Measurements from ENCODE around the gene CBX5. TPM values are rescaled to one million over a fixed set of nuclear protein-coding genes. Genes with fewer than 3 reads are reported as not detected.

CBX5 gene
- total and polyA plus RNA-seq, 2 donors (not counting 1 experiment from before 2014, with no cell fraction given), result 27.7 to 64.0 TPM

GRCh38 chr12:54300225-54300731 lies 20.4 kb upstream of the CBX5 start:
- Histone ChIP-seq H3K4me2 (ENCODE audit: extremely low read depth, insufficient read depth, low read length) (no peak overlapping the region), H3K4me1 (ENCODE audit: control insufficient read depth, extremely low read depth, insufficient read depth, low read length) (peaks cover 16% of the 10 kb centered on the region), H3K27me3 (ENCODE audit: control insufficient read depth, insufficient read depth, low read length) (peaks cover 38% of the 10 kb centered on the region), H3K79me2 (ENCODE audit: control insufficient read depth, insufficient read depth, low read length) (no peaks in the 10 kb centered on the region), H3K9ac (ENCODE audit: insufficient read depth, low read length) (no peak overlapping the region), H3K27ac (ENCODE audit: insufficient read depth, low read length) (no peak overlapping the region), H2AFZ (ENCODE audit: low read length) (no peak overlapping the region), H3K4me3 (replicated peaks in 1 of 4; ENCODE audit: control extremely low read depth in 1 of 4, insufficient read depth in 1 of 4, low read depth in 3 of 4, low read length in 4 of 4) (peak overlapping the region in 2 of 4 experiments; percentile 26 to 44), H4K20me1 (ENCODE audit: control insufficient read depth, extremely low read depth, insufficient read depth, low read length) (no peaks in the 10 kb centered on the region), H3K36me3 (ENCODE audit: control insufficient read depth, insufficient read depth, low read length) (no peaks in the 10 kb centered on the region), H3K9me3 (ENCODE audit: control insufficient read depth, insufficient read depth, low read depth, low read length) (no peaks in the 10 kb centered on the region)
- no peak for TF ChIP-seq CTCF (conservative IDR thresholded peaks at IDR 0.05 in 1 of 2, IDR thresholded peaks at IDR 0.05 in 1 of 2; ENCODE audit: low read depth in 1 of 2, low read length in 2 of 2)
- no peak for TF ChIP-seq EZH2 (IDR thresholded peaks at IDR 0.05; ENCODE audit: low read length, missing control alignments)
- no peak for DNase-seq (ENCODE audit: low read depth in 2 of 2)

GRCh38 chr12:54299515-54300224 lies 19.7 kb upstream of the CBX5 start:
- Histone ChIP-seq H3K9me3 (ENCODE audit: control insufficient read depth, insufficient read depth, low read depth, low read length) (no peaks in the 10 kb centered on the region), H3K4me2 (ENCODE audit: extremely low read depth, insufficient read depth, low read length) (no peak overlapping the region), H3K4me1 (ENCODE audit: control insufficient read depth, extremely low read depth, insufficient read depth, low read length) (peaks cover 16% of the 10 kb centered on the region), H2AFZ (ENCODE audit: low read length) (no peak overlapping the region), H3K4me3 (replicated peaks in 1 of 4; ENCODE audit: control extremely low read depth in 1 of 4, insufficient read depth in 1 of 4, low read depth in 3 of 4, low read length in 4 of 4) (no peak overlapping the region), H4K20me1 (ENCODE audit: control insufficient read depth, extremely low read depth, insufficient read depth, low read length) (no peaks in the 10 kb centered on the region), H3K27ac (ENCODE audit: insufficient read depth, low read length) (no peak overlapping the region), H3K79me2 (ENCODE audit: control insufficient read depth, insufficient read depth, low read length) (no peaks in the 10 kb centered on the region), H3K27me3 (ENCODE audit: control insufficient read depth, insufficient read depth, low read length) (peaks cover 38% of the 10 kb centered on the region), H3K36me3 (ENCODE audit: control insufficient read depth, insufficient read depth, low read length) (no peaks in the 10 kb centered on the region), H3K9ac (ENCODE audit: insufficient read depth, low read length) (no peak overlapping the region)
- no peak for DNase-seq (ENCODE audit: low read depth in 2 of 2)
- no peak for TF ChIP-seq CTCF (conservative IDR thresholded peaks at IDR 0.05 in 1 of 2, IDR thresholded peaks at IDR 0.05 in 1 of 2; ENCODE audit: low read depth in 1 of 2, low read length in 2 of 2)
- peak; percentile 37 for TF ChIP-seq EZH2 (IDR thresholded peaks at IDR 0.05; ENCODE audit: low read length, missing control alignments)

- DNase-seq (ENCODE audit: low read depth in 2 of 2), result no peak
- H3K9ac ChIP-seq (ENCODE audit: insufficient read depth, low read length), result no peak overlapping the region
- H2AFZ ChIP-seq (ENCODE audit: low read length), result no peak overlapping the region
- H3K36me3 ChIP-seq (ENCODE audit: control insufficient read depth, insufficient read depth, low read length), result no peaks in the 10 kb centered on the region
- H3K4me3 ChIP-seq (replicated peaks in 1 of 4; ENCODE audit: control extremely low read depth in 1 of 4, insufficient read depth in 1 of 4, low read depth in 3 of 4, low read length in 4 of 4), result no peak overlapping the region
- peak; percentile 8 for TF ChIP-seq EZH2 (IDR thresholded peaks at IDR 0.05; ENCODE audit: low read length, missing control alignments)
- no peak for TF ChIP-seq CTCF (conservative IDR thresholded peaks at IDR 0.05 in 1 of 2, IDR thresholded peaks at IDR 0.05 in 1 of 2; ENCODE audit: low read depth in 1 of 2, low read length in 2 of 2)
- H3K27me3 ChIP-seq (ENCODE audit: control insufficient read depth, insufficient read depth, low read length), result peaks cover 33% of the 10 kb centered on the region
- no peaks in the 10 kb centered on the region for H3K9me3 ChIP-seq (ENCODE audit: control insufficient read depth, insufficient read depth, low read depth, low read length)
- H3K4me1 ChIP-seq (ENCODE audit: control insufficient read depth, extremely low read depth, insufficient read depth, low read length), result peaks cover 14% of the 10 kb centered on the region
- no peaks in the 10 kb centered on the region for H4K20me1 ChIP-seq (ENCODE audit: control insufficient read depth, extremely low read depth, insufficient read depth, low read length)
- H3K4me2 ChIP-seq (ENCODE audit: extremely low read depth, insufficient read depth, low read length), result no peak overlapping the region
- no peaks in the 10 kb centered on the region for H3K79me2 ChIP-seq (ENCODE audit: control insufficient read depth, insufficient read depth, low read length)
- no peak overlapping the region for H3K27ac ChIP-seq (ENCODE audit: insufficient read depth, low read length)
Measured at GRCh38 chr12:54298904-54299303, 19.0 kb upstream of the CBX5 start.
